HG03159 (cell line): Measurements from ENCODE around the gene TMEM50B.
"Not testable (repeated sequence)": the region's sequence is repeated elsewhere in the genome, so short reads cannot be mapped to it uniquely, and the experiment has no call there.

ENCODE experiments used
- ATAC-seq: cut with Tn5 transposase; IDR thresholded peaks from one replicate; pipeline ENCODE4 v1.9.1; 2021; ENCODE audit warnings: mild to moderate bottlenecking, moderate library complexity; ENCODE audit not compliant: unreplicated experiment

Gene TMEM50B

DNA sequence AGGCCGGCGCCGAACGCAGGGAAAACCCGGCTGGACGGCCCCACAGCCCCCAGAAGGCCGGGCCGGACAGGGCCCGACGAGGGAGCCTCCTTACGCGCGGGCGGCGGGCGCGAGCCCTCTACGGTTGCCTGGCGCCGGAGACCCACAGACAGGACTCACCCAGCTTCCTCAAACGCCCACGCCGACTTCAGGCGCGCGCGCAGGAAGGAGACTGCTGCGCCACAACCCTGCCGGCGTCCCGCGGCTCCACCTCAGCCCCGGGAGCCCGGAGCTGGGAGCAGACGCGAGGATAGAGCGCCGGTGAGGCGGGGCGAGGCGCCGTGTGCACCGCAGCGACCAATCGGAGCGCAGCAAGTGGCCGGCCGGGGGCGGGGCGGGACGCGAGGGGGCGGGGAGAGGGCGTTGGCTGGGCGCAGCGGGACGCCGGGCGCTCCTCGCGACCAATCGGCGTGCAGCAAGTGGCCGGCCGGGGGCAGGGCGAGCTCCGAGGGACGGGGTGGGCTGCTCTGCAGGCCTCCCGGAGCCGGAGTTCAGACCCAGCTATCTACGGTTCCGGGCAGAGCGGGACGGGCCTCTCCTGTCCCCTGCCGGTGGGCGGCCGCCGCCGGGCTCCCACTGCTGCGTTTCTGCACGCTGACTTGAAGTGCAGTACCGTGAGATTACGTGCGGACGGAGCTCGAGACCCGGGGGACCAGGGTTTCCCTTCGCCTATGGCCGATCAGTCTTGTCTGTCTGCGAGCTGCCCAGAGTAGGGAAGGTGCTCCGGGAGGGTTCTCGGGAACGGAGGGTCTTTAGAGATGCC, at the start of gene TMEM50B:
TMEM50B (minus strand) TSS at position 296 of the 802 bp plus-strand sequence. CDS start 11,089 bp downstream, outside the sequence.
- peak; percentile 80 for ATAC-seq

DNA sequence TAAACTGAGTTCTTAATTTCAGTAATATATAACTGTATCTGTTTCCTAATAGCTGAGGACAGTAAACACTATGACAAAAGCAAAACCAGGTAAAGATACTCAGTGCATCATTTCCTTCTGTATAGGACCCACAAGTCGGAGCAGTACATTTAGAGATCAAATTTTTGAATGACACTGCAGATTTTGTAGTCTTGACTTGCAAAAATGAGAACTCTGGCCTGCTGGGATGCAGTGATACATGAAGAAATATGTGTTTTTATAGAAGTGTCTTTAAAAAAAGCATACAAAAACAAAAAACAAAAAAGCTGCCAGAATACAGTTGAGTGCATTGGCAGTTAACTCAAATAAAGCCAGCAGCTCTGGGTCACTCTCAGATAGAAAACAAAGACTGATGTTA, 43.2 kb upstream of the TMEM50B start:
- no peak for ATAC-seq

GRCh38 chr21:33522297-33522952, 42.7 kb upstream of the TMEM50B start:
- no peak for ATAC-seq

DNA sequence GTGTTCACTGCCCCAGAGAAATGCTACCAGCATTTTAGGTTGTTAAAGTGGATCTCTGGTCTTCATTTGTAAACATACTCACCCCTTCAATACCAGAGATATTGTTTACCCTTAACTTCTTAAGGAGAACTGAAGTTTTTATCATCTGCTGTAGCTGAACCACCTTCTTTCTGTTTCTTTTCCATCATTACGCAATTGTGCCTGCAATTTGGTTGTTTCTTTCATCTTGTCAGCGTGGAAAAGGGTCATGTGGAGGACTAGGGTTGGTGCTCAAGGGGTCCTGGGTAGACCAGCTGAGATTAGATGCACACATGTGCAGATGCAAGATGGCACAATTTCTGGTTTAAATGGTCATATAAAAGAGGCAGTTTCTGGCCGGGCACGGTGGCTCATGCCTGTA, 39.1 kb upstream of the TMEM50B start:
- no peak for ATAC-seq

DNA sequence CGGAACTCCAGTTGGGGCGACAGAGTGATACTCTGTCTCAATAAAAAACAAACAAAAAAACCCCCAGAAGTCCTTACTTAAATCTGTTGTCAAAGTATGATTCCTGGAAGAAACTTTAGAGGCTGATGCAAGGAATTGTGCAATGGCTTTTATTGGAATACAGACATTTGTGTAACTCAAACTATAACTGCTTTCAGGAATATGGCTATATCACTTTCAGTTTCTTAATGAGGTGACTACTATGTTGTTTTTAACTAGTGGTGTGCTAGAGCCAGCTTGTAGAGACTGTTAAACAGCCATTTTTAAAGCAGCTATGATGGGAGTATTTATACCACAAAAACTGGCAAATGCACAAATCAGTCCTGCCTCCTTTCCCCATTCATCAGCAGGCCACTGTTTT, 34.5 kb upstream of the TMEM50B start:
- ATAC-seq, result no peak

GRCh38 chr21:33512481-33512880, 32.7 kb upstream of the TMEM50B start:
- ATAC-seq, result no peak

GRCh38 chr21:33511639-33512038, 31.9 kb upstream of the TMEM50B start:
- ATAC-seq, result no peak

DNA sequence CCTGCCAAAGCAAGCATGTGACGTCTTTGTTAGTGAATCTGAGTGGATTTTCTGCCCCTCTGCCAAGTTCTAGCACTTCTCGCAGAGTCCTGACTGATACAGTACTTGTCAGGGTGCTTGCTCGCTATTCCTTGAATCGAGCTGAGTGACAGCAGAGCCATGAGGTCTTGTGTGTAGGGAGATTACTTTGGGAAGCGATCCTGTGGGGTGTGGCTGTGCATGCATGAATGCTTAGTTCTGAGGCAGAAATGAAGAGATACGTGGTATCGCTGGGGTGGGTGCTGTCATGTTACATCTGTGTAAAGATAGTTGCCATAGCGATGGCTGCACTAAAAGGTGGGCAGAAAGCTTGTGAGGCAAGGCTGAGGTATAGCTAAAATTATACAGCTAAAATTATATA, 31.1 kb upstream of the TMEM50B start:
- ATAC-seq, result no peak

- not testable (repeated sequence) for ATAC-seq
Observed at GRCh38 chr21:33507003-33507402, 27.2 kb upstream of the TMEM50B start.

GRCh38 chr21:33505833-33506232, 26.1 kb upstream of the TMEM50B start:
- no peak for ATAC-seq

GRCh38 chr21:33496345-33496744, 16.6 kb upstream of the TMEM50B start:
- ATAC-seq, result no peak

DNA sequence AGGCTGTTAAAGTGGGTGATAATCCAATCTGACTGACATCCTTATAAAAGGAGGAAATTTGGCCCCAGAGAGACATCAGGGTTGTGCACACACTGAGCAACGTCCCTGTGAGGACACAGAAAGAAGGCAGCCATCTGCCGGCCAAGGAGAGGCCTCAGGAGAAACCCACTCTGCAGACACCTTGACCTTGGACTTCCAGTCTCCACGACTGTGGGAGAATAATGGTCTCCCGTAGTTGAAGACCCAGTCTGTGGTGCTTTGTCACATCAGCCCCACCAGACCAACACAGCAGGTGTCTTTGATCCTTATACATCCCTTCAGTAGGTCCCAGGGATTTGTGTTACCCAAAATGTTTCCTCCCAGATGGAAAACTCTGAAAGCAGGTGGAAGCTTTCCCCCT, 16.0 kb upstream of the TMEM50B start:
- ATAC-seq, result no peak

- ATAC-seq, result no peak
Observed at GRCh38 chr21:33493756-33494155, 14.0 kb upstream of the TMEM50B start.

DNA sequence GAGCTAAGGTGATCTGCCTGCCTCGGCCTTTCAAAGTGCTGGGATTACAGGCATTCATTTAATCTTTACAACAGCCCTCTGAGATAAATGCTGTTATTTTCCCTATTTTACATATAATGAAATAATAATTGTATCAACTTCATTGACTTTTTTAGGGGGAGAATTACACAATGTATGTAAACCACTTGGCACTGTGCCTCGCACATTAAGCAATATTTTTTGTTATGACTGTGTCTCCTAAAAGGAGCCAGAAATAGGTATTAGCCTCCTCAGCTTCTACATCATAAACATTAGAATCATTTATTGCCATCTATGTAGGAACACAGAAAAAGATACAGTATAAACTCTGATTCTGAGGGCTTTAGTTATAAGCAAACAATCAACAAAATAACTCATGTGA, 12.8 kb upstream of the TMEM50B start:
- no peak for ATAC-seq

GRCh38 chr21:33491373-33492102, 11.8 kb upstream of the TMEM50B start, which contains the start of gene DNAJC28:
DNAJC28 (minus strand) TSS chr21:33491716; CDS start chr21:33489393, 2,323 bp downstream.
- ATAC-seq, result peak; percentile 97

DNA sequence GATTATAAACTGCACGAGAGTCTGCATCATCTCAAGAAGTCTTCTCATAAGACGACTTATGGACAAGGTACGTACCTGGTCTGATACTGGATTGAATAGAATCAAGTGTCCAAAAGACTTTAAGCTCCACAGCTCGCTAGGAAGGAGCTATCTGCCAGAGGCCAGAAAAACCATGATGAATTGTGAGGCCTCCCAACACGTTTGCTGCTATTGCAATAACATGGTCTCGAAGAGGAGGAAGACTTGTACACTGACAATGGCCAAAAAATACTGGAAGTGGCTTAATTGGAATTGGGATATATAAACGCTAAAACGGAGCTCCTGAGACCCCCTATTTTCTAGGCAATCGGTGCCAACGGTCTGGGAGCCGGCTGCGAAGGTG, 11.2 kb upstream of the TMEM50B start:
- no peak for ATAC-seq

DNA sequence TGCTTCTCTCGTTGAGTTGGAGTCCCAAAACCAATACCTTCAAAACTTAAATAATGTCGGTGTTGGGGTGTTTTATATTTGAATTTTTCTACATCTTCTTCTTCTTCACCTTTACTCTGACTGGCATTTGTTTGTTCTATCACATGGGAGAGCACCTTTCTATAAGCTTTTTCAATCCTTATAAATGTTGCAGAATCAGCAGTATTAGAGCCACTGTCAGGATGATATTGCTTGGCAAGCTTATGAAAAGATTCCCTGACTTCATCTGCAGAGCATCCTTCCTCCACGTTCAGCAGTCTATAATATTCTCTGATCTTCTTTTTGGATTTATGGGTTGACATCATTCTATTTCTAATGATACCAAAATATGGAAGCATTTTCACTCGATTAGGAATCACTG, 9.2 kb upstream of the TMEM50B start:
- no peak for ATAC-seq

GRCh38 chr21:33487996-33488395, 8.2 kb upstream of the TMEM50B start:
- ATAC-seq, result no peak

DNA sequence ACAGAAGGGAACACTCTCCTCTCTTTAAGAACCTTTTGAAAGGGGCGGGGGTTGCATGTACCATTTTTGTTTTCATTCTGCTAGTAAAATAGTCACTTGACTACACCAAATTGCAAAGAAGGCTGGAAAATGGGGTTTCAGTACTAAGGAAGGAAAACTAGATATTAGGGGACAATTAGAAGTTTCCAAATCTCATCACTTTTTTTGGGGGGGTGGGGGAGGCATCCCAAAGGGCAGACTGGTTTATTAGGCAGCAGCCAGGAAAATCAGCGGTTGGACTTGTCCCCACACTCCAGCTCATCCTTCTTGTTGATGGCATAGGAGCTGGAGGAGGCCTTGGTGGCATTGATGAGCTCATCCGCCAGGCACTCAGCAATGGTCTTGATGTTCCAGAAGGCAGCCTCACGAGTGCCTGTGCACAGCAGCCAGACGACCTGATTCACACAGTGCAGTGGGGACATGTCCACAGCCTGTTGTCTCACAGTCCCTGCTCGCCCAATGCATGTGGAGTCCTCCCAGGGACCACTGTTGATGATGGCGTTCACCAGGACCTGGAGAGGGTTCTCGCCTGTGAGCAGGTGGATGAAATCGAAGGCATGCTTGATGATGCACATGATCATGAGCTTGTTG, 1.7 kb upstream of the TMEM50B start:
- no peak for ATAC-seq

DNA sequence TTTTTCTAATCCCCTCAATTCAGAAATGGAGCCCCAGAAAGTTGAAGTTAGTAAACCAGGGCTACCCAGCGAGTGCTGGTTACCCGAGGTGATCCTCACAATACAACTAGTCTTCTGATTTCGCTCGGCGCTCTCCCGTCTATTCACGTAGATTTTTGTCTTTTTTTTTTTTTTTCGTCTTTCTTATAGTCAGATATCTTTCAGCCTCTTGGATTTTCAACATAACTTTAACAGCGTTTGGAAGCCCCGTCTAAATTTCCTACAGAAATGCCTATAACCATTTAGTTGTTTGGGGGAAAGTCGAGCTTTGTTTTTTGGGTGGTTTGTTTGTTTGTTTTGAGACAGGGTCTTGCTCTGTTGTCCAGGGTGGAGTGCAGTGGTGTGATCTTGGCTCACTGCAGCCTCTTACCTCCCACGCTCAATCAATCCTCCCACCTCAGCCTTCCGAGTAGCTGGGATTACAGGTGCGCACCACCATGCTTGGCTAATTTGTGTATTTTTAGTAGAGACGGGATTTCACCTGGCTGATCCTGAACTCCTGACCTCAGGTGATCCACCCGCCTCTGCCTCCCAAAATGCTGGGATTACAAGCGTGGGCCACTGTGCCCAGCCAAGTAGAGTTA, 818 bp upstream of the TMEM50B start:
- ATAC-seq, result peak; percentile 0
